Measurements from ENCODE around the gene AOX1.

- no peak for TF ChIP-seq POLR2A (IDR thresholded peaks at IDR 0.05; ENCODE audit: low read length)
- TF ChIP-seq MAZ (IDR thresholded peaks at IDR 0.05; ENCODE audit: borderline replicate concordance, low read depth, low read length): no peak
- TF ChIP-seq CTCF (IDR thresholded peaks at IDR 0.05): no peak
- no peak for TF ChIP-seq KDM5A (IDR thresholded peaks at IDR 0.05)
- no peak for TF ChIP-seq JUNB (IDR thresholded peaks at IDR 0.05)
- TF ChIP-seq RCOR1 (IDR thresholded peaks at IDR 0.05; ENCODE audit: low read depth, low read length): no peak
These were observed 28.4 kb downstream of the AOX1 start for GRCh38 chr2:200614249-200614648.
